ENCODE measurements around the gene MAT1A. TPM values are rescaled to one million over a fixed set of nuclear protein-coding genes. Genes with fewer than 3 reads are reported as not detected.

MAT1A gene
- total RNA-seq, 1 donor from 2014 or later, result not detected

DNA sequence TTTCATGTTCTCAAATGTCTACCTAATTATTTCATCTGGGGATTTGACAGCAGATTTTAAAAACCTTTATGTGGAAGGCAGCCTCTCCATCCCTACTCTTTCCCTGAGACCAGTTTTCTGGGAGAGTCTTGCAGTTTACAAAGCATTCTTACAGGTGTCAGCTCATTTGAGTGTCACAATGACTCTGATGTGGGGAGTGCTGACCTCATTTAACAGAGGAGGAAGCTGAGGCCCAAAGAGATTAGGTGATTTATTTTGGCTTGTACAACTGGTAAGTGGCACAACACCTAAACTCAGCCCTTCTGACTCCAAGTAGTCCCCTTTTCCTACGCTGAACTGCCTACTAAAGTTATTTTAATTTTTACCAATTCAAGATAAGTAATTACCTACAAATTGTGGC lies 33.3 kb upstream of the MAT1A start:
- H3K27ac Mint-ChIP-seq (ENCODE audit: unreplicated experiment), result no peak overlapping the region
- no peaks in the 10 kb centered on the region for H3K9me3 Mint-ChIP-seq
- no peak for DNase-seq (ENCODE audit: low read depth, low spot score)

GRCh38 chr10:80322158-80322557 lies 32.7 kb upstream of the MAT1A start:
- H3K27me3 Mint-ChIP-seq (ENCODE audit: low read depth), result no peaks in the 10 kb centered on the region
- no peaks in the 10 kb centered on the region for H3K9me3 Mint-ChIP-seq
- H3K4me1 Mint-ChIP-seq, result peaks cover 7% of the 10 kb centered on the region
- peaks cover 2% of the 10 kb centered on the region for H3K36me3 Mint-ChIP-seq (ENCODE audit: low read depth)
- TF ChIP-seq CTCF (conservative IDR thresholded peaks at IDR 0.05), result no peak
- no peak overlapping the region for H3K27ac Mint-ChIP-seq (ENCODE audit: unreplicated experiment)
- no peak overlapping the region for H3K4me3 Mint-ChIP-seq
- no peak for DNase-seq (ENCODE audit: low read depth, low spot score)

More for the DNA sequence above, 33.3 kb upstream of the MAT1A start:
- TF ChIP-seq CTCF (conservative IDR thresholded peaks at IDR 0.05), result no peak
- no peaks in the 10 kb centered on the region for H3K36me3 Mint-ChIP-seq (ENCODE audit: low read depth)
- no peaks in the 10 kb centered on the region for H3K27me3 Mint-ChIP-seq (ENCODE audit: low read depth)
- H3K4me1 Mint-ChIP-seq, result peaks cover 7% of the 10 kb centered on the region
- H3K4me3 Mint-ChIP-seq, result no peak overlapping the region

GRCh38 chr10:80321183-80321582 lies 31.7 kb upstream of the MAT1A start:
- DNase-seq (ENCODE audit: low read depth, low spot score), result no peak
- TF ChIP-seq CTCF (conservative IDR thresholded peaks at IDR 0.05), result no peak
- Mint-ChIP-seq H3K4me1 (peaks cover 7% of the 10 kb centered on the region), H3K36me3 (ENCODE audit: low read depth) (peaks cover 2% of the 10 kb centered on the region), H3K27me3 (ENCODE audit: low read depth) (no peaks in the 10 kb centered on the region), H3K9me3 (peaks cover under 1% of the 10 kb centered on the region), H3K4me3 (no peak overlapping the region), H3K27ac (ENCODE audit: unreplicated experiment) (no peak overlapping the region)

DNA sequence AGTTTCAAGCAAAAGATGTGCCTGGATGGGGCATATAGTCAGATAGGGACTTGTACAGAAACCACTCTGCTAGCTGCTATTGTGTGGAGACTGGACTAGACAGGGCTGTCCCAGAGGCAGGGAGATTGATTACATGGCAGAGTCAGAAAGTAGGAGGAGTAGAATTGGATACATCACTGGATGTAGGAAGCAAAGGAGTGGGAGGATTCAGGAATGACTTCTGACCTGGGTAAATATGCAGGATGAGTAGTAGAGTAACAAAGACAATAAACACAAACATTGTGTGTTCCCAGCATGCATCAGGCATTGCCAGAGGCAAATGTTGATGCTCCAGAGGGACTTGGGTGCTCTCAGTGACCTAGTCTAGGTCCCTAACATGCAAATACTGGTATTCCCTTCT lies 30.9 kb upstream of the MAT1A start:
- Mint-ChIP-seq H3K4me1 (peaks cover 7% of the 10 kb centered on the region), H3K4me3 (no peak overlapping the region), H3K36me3 (ENCODE audit: low read depth) (peaks cover 2% of the 10 kb centered on the region), H3K9me3 (peaks cover 4% of the 10 kb centered on the region), H3K27me3 (ENCODE audit: low read depth) (no peaks in the 10 kb centered on the region), H3K27ac (ENCODE audit: unreplicated experiment) (no peak overlapping the region)
- no peak for TF ChIP-seq CTCF (conservative IDR thresholded peaks at IDR 0.05)
- DNase-seq (ENCODE audit: low read depth, low spot score), result no peak

DNA sequence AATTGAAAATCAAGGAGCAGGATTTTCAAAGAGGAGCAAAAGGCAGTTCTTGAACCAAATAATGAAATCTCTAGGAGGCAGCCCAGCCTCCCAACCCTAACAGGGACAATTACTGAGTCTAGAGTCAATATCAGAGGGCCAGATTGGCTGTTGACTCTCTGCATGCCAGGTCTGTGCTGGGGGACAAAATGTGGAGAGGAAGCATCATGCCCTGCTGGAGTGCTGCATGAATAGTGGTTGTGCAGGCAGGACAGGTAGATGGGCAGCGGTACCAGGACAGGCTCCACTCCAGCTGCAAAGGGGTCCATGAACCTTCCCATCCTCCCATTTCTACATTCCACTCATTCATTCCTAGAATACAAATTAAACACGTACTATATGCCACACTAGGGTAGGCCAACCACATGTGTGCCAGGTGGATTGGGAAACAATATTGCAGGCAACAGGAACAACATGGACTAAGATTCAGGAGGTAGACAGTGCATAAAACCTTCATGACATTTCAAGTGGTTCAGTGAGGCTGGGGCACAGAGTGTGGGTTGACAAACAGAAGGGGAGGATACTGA lies 30.4 kb upstream of the MAT1A start:
- Mint-ChIP-seq H3K9me3 (peaks cover 4% of the 10 kb centered on the region), H3K36me3 (ENCODE audit: low read depth) (peaks cover 2% of the 10 kb centered on the region), H3K27ac (ENCODE audit: unreplicated experiment) (no peak overlapping the region), H3K4me1 (peaks cover 7% of the 10 kb centered on the region), H3K4me3 (no peak overlapping the region), H3K27me3 (ENCODE audit: low read depth) (no peaks in the 10 kb centered on the region)
- no peak for TF ChIP-seq CTCF (conservative IDR thresholded peaks at IDR 0.05)
- DNase-seq (ENCODE audit: low read depth, low spot score), result no peak
